CD4-positive, alpha-beta T cell (primary cell): Measurements from ENCODE around the gene MSX2. TPM values are rescaled to one million over a fixed set of nuclear protein-coding genes. Genes with fewer than 3 reads are reported as not detected.

Experiments
- ATAC-seq: fragments of 200-7000 bp; cut with Tn5 transposase; one replicate; pipeline ENCODE4 v1.10.0; 2022; ENCODE audit warnings: mild to moderate bottlenecking; ENCODE audit not compliant: poor library complexity
- CTCF ChIA-PET: fragments of 350-600 bp; sonication (Branson Sonifier 250); formaldehyde crosslinking; loops from one replicate; lab custom pipeline; 2021; ENCODE audit warnings: antibody characterized with exemption, inconsistent platforms; lab: Charles Lee
- POLR2A ChIA-PET: fragments of 350-600 bp; sonication (Branson Sonifier 250); formaldehyde crosslinking; loops from one replicate; lab custom pipeline; 2021; ENCODE audit warnings: antibody characterized with exemption, inconsistent platforms; lab: Charles Lee
- DNase-seq, 14 experiments: peaks; one replicate each; pipeline ENCODE4 v3.0.0-alpha.2; 2013 to 2020; ENCODE audit warnings: mixed read lengths in 2 of 14
- H3K27ac ChIP-seq, 2 donors: one replicate each; pipeline versions ENCODE4 v1.5.1 to v1.7.0; 2013; ENCODE audit warnings: low read length in 2 of 2, low read depth in 1 of 2, mild to moderate bottlenecking in 1 of 2
- H3K27me3 ChIP-seq, 2 experiments: 1 replicate in 1 of 2; 2 replicates in 1 of 2; pipeline versions ENCODE4 v1.6.1 to v1.7.0; 2013; ENCODE audit warnings: low read length in 2 of 2, control low read depth in 1 of 2, mild to moderate bottlenecking in 1 of 2, moderate library complexity in 1 of 2; ENCODE audit not compliant: insufficient read depth in 2 of 2, control insufficient read depth in 1 of 2
- H3K36me3 ChIP-seq: one replicate; pipeline ENCODE4 v1.6.1; 2013; ENCODE audit warnings: low read length, control low read depth; ENCODE audit not compliant: insufficient read depth
- H3K4me1 ChIP-seq: one replicate; pipeline ENCODE4 v1.6.1; 2013; ENCODE audit warnings: low read length, control low read depth; ENCODE audit not compliant: insufficient read depth
- H3K4me3 ChIP-seq: one replicate; pipeline ENCODE4 v1.5.1; 2013; ENCODE audit warnings: mild to moderate bottlenecking, low read length, moderate library complexity
- H3K9me3 ChIP-seq, 2 experiments: 1 replicate in 1 of 2; 2 replicates in 1 of 2; pipeline versions ENCODE4 v1.6.1 to v1.7.0; 2013; ENCODE audit warnings: low read length in 2 of 2, mild to moderate bottlenecking in 2 of 2, control low read depth in 1 of 2, moderate library complexity in 1 of 2; ENCODE audit not compliant: control insufficient read depth in 1 of 2, insufficient read depth in 1 of 2
- H3K27ac Mint-ChIP-seq: one replicate; pipeline ENCODE4 v1.8.0; 2020; ENCODE audit warnings: mixed read lengths
- H3K27me3 Mint-ChIP-seq: one replicate; pipeline ENCODE4 v1.8.0; 2021; ENCODE audit warnings: mixed read lengths
- H3K36me3 Mint-ChIP-seq: one replicate; pipeline ENCODE4 v1.8.0; 2021; ENCODE audit warnings: low read depth, mixed read lengths
- H3K4me1 Mint-ChIP-seq: one replicate; pipeline ENCODE4 v1.8.0; 2021; ENCODE audit warnings: low read depth, mixed read lengths
- H3K4me3 Mint-ChIP-seq: one replicate; pipeline ENCODE4 v1.8.0; 2020; ENCODE audit warnings: mild to moderate bottlenecking, mixed read lengths
- H3K9me3 Mint-ChIP-seq: one replicate; pipeline ENCODE4 v1.8.0; 2020; ENCODE audit warnings: mixed read lengths
- intact Hi-C, 2 experiments: fragments of 100-400 bp; cut with DNase I in 1 of 2; cut with micrococcal nuclease in 1 of 2; formaldehyde crosslinking; loops; one replicate each; pipeline versions ENCODE4 v1.15.1 to v1.9.0; 2023 to 2025; cut with DNase I, micrococcal nuclease
- total RNA-seq, 174 experiments: library from RNA in 2 of 174; stranded (reverse) in 2 of 174; gene quantifications; one replicate each; pipeline ENCODE4 v1.2.3 and lab custom pipeline; 2021 to 2026
- TF ChIP-seq, protein P1 (sequence below): fragments of 200-600 bp; IDR thresholded peaks from one replicate; pipeline ENCODE4 v1.8.0; 2022; ENCODE audit warnings: antibody characterized with exemption, mild to moderate bottlenecking

MSX2 gene
- total RNA-seq, 2 experiments from 2014 or later, result 0.30 to 0.31 TPM

DNA sequence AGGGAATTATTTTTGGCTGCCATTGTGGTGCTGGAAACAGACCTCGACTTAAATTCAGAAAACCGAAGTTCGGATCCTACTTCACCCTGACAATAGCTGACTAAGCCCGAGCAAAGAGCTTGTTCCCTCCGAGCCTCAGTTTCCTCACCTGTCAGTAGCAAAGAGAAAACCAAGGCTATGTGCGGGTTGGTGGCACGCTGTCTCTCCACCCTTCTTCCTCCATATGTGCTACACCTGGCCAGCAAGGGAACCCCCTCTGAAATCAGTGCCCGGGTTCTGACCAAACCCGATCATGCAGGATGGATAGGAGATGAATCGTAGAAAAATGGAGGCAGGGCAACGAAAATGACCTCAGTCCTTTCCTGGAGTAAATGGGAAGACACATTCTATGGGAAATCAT, 16.7 kb upstream of the MSX2 start:
- Mint-ChIP-seq H3K36me3 (no peaks in the 10 kb centered on the region), H3K9me3 (no peaks in the 10 kb centered on the region), H3K27me3 (peaks cover 34% of the 10 kb centered on the region), H3K27ac (no peak overlapping the region), H3K4me1 (no peaks in the 10 kb centered on the region), H3K4me3 (no peak overlapping the region)
- no peaks in the 10 kb centered on the region for H3K36me3 ChIP-seq
- DNase-seq (no peak), ATAC-seq (no peak)
- H3K4me1 ChIP-seq, result no peaks in the 10 kb centered on the region
- TF ChIP-seq, protein P1, sequence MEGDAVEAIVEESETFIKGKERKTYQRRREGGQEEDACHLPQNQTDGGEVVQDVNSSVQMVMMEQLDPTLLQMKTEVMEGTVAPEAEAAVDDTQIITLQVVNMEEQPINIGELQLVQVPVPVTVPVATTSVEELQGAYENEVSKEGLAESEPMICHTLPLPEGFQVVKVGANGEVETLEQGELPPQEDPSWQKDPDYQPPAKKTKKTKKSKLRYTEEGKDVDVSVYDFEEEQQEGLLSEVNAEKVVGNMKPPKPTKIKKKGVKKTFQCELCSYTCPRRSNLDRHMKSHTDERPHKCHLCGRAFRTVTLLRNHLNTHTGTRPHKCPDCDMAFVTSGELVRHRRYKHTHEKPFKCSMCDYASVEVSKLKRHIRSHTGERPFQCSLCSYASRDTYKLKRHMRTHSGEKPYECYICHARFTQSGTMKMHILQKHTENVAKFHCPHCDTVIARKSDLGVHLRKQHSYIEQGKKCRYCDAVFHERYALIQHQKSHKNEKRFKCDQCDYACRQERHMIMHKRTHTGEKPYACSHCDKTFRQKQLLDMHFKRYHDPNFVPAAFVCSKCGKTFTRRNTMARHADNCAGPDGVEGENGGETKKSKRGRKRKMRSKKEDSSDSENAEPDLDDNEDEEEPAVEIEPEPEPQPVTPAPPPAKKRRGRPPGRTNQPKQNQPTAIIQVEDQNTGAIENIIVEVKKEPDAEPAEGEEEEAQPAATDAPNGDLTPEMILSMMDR, result no peak
- intact Hi-C loops, result no loop called here
- H3K27me3 ChIP-seq, result peaks cover 0 to 6% of the 10 kb centered on the region in 2 experiments
- H3K4me3 ChIP-seq, result no peak overlapping the region
- ChIA-PET POLR2A (no interaction called here), CTCF (no interaction called here)
- H3K27ac ChIP-seq, result no peak overlapping the region
- H3K9me3 ChIP-seq, result no peaks in the 10 kb centered on the region

DNA sequence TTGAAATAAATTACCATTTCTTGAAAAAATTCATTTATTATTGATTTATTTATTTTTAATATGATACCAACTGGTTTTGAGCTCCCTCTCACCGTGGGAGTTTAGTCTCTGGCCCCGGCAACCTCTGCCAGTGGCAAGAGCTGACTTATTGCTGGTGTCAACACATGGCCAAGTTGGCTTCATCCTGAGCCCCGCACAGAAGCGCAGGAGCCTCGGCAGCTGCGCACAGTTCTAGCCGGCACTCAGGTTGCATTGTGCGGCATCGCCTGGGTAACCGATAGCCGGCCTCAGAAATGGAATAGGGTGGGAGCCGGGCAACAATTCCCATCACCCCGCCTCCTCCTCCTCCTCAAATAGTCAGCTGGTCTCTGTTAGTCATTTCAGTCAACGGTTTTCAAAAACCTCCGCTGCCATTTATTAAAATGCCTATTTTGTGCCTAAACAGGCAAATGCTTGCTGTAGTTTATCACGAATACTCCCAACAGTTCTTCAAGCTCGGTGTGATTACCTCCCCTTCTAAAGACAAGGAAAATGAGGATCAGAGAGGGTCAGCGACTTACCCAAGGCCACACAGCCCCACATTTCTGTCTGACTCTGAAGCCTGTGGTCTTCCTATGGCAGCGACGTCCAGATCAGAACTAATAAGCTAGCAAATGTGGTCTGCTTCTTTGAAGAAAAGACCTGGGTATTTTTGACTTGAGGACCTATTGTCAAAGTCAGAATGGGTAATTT, 15.7 kb upstream of the MSX2 start:
- Mint-ChIP-seq H3K36me3 (no peaks in the 10 kb centered on the region), H3K4me1 (no peaks in the 10 kb centered on the region), H3K27me3 (peaks cover 33% of the 10 kb centered on the region), H3K4me3 (no peak overlapping the region), H3K9me3 (no peaks in the 10 kb centered on the region), H3K27ac (no peak overlapping the region)
- TF ChIP-seq, protein P1, result no peak
- POLR2A ChIA-PET, result no interaction called here
- no peak for DNase-seq
- Histone ChIP-seq H3K27ac (no peak overlapping the region), H3K27me3 (peaks cover 0 to 6% of the 10 kb centered on the region in 2 experiments), H3K4me3 (no peak overlapping the region), H3K36me3 (no peaks in the 10 kb centered on the region), H3K9me3 (no peaks in the 10 kb centered on the region), H3K4me1 (no peaks in the 10 kb centered on the region)
- intact Hi-C loops, result no loop called here
- ATAC-seq, result no peak
- CTCF ChIA-PET, result no interaction called here

DNA sequence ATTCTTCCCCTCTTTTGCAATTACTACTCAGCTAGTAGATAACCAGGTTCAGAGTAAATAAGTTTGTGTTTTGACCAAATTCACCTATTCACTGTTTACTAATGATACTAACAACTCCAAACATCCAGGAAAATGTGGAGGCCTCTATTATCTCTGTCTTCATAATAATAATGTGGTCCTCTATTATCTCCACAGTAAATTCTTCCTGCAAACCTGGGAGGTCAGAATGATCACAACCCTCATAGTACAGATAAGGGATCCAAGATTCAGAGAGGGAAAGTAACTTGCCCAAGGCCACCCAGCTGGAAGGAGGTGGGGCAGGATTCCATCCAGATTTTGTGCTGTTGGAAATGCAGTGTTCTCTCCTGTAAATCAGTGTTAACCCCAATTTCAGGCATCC, 9.6 kb upstream of the MSX2 start:
- POLR2A ChIA-PET, result no interaction called here
- CTCF ChIA-PET, result no interaction called here
- H3K9me3 ChIP-seq, result no peaks in the 10 kb centered on the region
- no peaks in the 10 kb centered on the region for H3K36me3 Mint-ChIP-seq
- no peak overlapping the region for H3K4me3 ChIP-seq
- no peaks in the 10 kb centered on the region for H3K4me1 ChIP-seq
- H3K4me3 Mint-ChIP-seq, result no peak overlapping the region
- H3K27ac Mint-ChIP-seq, result no peak overlapping the region
- no peaks in the 10 kb centered on the region for H3K9me3 Mint-ChIP-seq
- no peaks in the 10 kb centered on the region for H3K4me1 Mint-ChIP-seq
- TF ChIP-seq, protein P1, result no peak
- intact Hi-C loops, result no loop called here
- no peak overlapping the region for H3K27ac ChIP-seq
- ATAC-seq (no peak), DNase-seq (no peak)
- peaks cover 53% of the 10 kb centered on the region for H3K27me3 Mint-ChIP-seq
- H3K27me3 ChIP-seq, result peaks cover 23 to 30% of the 10 kb centered on the region in 2 experiments
- H3K36me3 ChIP-seq, result no peaks in the 10 kb centered on the region
